Mucosa of descending colon (tissue), 3 donors: ENCODE results near the gene RAB13. TPM values are rescaled to one million over a fixed set of nuclear protein-coding genes. Genes with fewer than 3 reads are reported as not detected.
A peak's percentile ranks its signal among the peaks of the same experiment; 100 is the strongest.

Experiments
- ATAC-seq: fragments of 200-7000 bp; cut with Tn5 transposase; one replicate; pipeline ENCODE4 v1.9.1; 2020; ENCODE audit warnings: mild to moderate bottlenecking, moderate library complexity
- DNase-seq, 3 donors: peaks; one replicate each; pipeline ENCODE4 v3.0.0-alpha.2; 2020
- H3K36me3 ChIP-seq: fragments of 200-600 bp; one replicate; pipeline ENCODE4 v1.8.0; 2021; ENCODE audit warnings: low read depth, mild to moderate bottlenecking
- H3K4me1 ChIP-seq: fragments of 200-600 bp; one replicate; pipeline ENCODE4 v1.8.0; 2021; ENCODE audit warnings: low read depth, mild to moderate bottlenecking
- H3K4me3 ChIP-seq: fragments of 200-600 bp; one replicate; pipeline ENCODE4 v1.8.0; 2021; ENCODE audit warnings: mild to moderate bottlenecking
- H3K9me3 ChIP-seq: fragments of 200-600 bp; one replicate; pipeline ENCODE4 v1.8.0; 2021; ENCODE audit warnings: mild to moderate bottlenecking
- intact Hi-C, 2 donors: fragments of 100-400 bp; cut with DNase I in 1 of 2; cut with micrococcal nuclease in 1 of 2; formaldehyde crosslinking; loops; one replicate each; pipeline versions ENCODE4 v1.11.0 to v1.11.1; 2022; cut with DNase I, micrococcal nuclease
- total RNA-seq, 3 donors: library from RNA; stranded (reverse); fragmentation: NEBNext Ultra II Directional in 2 of 3; extraction: Animal tissue kit (Norgen Biotek cat#: 25700) in 2 of 3; gene quantifications; one replicate each; pipeline versions ENCODE4 v1.2.1 to v1.2.4, GENCODE V29; 2021 to 2023
- TF ChIP-seq, protein P1 (sequence below): fragments of 200-600 bp; IDR thresholded peaks from one replicate; pipeline ENCODE4 v1.8.0; 2022; ENCODE audit warnings: antibody characterized with exemption, mild to moderate bottlenecking
- donor health status: DM: no; HTN: no; CAD: no; lungs with moderate emphysema.
- donor health status: DM: no; HTN: no; CAD: no.
- donor health status: DM: no; HTN: yes; CAD: no.

RAB13 gene
- total RNA-seq, 3 donors from 2014 or later: 55.4 to 82.5 (median 77.5) TPM

DNA sequence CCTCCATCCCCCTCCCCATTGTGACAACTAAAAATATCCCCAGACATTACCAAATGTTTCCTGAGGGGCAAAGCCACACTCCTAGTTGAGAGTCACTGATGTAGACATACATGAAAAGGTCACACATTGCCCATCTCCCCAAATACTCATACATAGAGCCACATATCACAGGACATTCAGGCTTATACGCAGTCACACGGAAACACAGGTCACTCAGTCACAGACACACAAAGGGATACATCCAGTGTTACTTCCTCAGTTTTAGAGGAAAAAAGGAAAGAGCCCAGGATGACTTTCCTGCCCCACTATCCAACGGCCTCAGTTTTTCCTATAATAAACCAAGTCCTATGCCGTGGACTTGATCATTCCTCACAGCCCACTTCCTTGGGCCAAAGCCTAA is 24.7 kb downstream of the RAB13 start:
- intact Hi-C loops: no loop called here
- TF ChIP-seq, protein P1, sequence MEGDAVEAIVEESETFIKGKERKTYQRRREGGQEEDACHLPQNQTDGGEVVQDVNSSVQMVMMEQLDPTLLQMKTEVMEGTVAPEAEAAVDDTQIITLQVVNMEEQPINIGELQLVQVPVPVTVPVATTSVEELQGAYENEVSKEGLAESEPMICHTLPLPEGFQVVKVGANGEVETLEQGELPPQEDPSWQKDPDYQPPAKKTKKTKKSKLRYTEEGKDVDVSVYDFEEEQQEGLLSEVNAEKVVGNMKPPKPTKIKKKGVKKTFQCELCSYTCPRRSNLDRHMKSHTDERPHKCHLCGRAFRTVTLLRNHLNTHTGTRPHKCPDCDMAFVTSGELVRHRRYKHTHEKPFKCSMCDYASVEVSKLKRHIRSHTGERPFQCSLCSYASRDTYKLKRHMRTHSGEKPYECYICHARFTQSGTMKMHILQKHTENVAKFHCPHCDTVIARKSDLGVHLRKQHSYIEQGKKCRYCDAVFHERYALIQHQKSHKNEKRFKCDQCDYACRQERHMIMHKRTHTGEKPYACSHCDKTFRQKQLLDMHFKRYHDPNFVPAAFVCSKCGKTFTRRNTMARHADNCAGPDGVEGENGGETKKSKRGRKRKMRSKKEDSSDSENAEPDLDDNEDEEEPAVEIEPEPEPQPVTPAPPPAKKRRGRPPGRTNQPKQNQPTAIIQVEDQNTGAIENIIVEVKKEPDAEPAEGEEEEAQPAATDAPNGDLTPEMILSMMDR: no peak
- Histone ChIP-seq H3K9me3 (no peaks in the 10 kb centered on the region), H3K4me3 (no peak overlapping the region), H3K36me3 (no peaks in the 10 kb centered on the region), H3K4me1 (peaks cover 52% of the 10 kb centered on the region)
- ATAC-seq: no peak
- no peak for DNase-seq

DNA sequence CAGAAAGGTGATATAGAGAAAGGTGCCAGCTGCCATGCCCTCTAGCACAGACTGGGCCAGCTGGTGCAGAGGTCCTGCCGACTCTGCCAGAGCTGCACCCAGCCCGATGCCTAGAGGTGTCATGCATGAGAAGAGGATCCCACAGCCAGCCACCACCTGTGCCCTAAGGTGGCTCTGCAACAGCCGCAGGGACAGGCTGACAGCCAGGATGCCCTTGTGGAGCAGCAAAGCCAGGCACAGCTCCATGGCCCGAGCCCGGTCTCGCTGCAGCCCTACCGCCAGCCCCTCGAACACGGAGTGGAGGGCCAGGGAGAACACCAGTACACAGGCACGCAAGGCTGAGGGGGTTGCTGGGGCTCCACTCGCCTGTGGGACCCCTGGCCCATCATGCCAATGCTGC is 25.9 kb downstream of the RAB13 start:
- no peak for ATAC-seq
- no peak overlapping the region for H3K4me3 ChIP-seq
- peak in 1 of 3 donors; percentile 44 for DNase-seq
- TF ChIP-seq, protein P1: no peak
- no peaks in the 10 kb centered on the region for H3K36me3 ChIP-seq
- intact Hi-C loops: no loop called here
- H3K9me3 ChIP-seq: no peaks in the 10 kb centered on the region
- H3K4me1 ChIP-seq: peaks cover 50% of the 10 kb centered on the region

- H3K4me3 ChIP-seq: no peak overlapping the region
- ATAC-seq: no peak
These were observed 26.7 kb downstream of the RAB13 start for GRCh38 chr1:153959454-153959853.

GRCh38 chr1:153958961-153959260 is 27.2 kb downstream of the RAB13 start:
- intact Hi-C loops: no loop called here
- TF ChIP-seq, protein P1: no peak
- DNase-seq (peak in 1 of 3 donors; percentile 48), ATAC-seq (no peak)
- Histone ChIP-seq H3K9me3 (no peaks in the 10 kb centered on the region), H3K4me1 (peaks cover 38% of the 10 kb centered on the region), H3K36me3 (no peaks in the 10 kb centered on the region), H3K4me3 (no peak overlapping the region)

More at GRCh38 chr1:153959454-153959853, 26.7 kb downstream of the RAB13 start:
- TF ChIP-seq, protein P1: no peak
- peaks cover 44% of the 10 kb centered on the region for H3K4me1 ChIP-seq
- no peaks in the 10 kb centered on the region for H3K9me3 ChIP-seq
- H3K36me3 ChIP-seq: no peaks in the 10 kb centered on the region
- DNase-seq: no peak
- intact Hi-C loops: no loop called here

DNA sequence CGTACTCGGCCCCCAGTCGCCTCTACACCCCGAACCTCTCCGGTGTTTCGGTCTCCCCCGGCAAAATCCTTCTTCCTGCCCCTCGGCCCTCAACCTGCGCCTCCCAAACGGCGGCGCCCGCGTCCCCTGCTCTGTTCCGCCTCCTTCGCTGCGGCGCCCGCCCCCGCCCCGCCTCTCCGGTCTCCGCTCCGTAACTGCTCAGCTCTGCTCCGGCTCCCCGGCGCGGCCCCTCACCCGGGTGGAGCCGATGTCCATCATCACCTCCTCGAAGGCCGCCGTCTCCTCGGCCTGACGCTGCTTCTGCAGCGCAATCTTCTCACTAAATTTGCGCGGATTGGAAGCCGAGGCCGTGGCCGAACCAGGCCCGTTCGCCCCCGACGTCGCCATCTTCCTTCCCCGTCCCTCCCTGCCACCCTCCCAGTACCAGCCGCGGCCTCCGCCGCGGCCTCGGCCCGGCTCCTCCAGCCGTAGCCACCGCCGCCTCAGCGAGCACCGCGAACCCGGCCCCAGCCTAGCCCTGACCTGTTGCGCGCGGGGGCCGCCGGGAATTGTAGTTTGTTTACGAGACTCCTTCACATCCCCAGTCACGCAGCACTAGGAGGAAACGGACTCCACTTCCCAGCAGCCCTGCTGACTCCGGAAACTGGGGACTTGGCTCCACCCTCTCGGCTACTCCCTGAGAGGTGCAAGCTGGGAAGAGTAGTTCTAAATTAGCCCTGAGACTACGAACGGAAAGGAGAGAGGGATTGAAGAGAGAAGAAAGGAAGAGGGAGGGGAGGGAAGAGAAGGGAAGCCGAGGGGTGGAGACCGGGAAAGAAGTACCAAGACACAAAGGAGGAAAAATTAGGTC is 27.8 kb downstream of the RAB13 start, which contains the start of gene CRTC2:
TSS of gene CRTC2 (minus strand) at position 502 of the 850 bp plus-strand sequence. CDS start at position 387, 115 bp downstream.
- TF ChIP-seq, protein P1: no peak
- ATAC-seq: peak; percentile 89
- DNase-seq: peak; percentile 98 to 100 (median 99)
- intact Hi-C loops: no loop called here
- H3K9me3 ChIP-seq: no peaks in the 10 kb centered on the region
- peaks cover 38% of the 10 kb centered on the region for H3K4me1 ChIP-seq
- peak within 1 kb of the TSS; percentile 82 for H3K4me3 ChIP-seq
- no peaks in the 10 kb centered on the region for H3K36me3 ChIP-seq
